A549 (cell line): ENCODE data around the gene COG2.

ENCODE experiments used
- CTCF ChIP-seq: fragments of >200 bp; sonication (Bioruptor Twin); formaldehyde crosslinking; IDR thresholded peaks from 3 replicates; pipeline ENCODE4 v1.5.1; 2016
- HOXB13 ChIP-seq: fragments of 250-450 bp; sonication (Bioruptor Pico); IDR thresholded peaks from 2 replicates; pipeline ENCODE4 v1.5.0; 2020; ENCODE audit warnings: low read depth, mild to moderate bottlenecking, moderate library complexity
- KDM5A ChIP-seq: fragments of 200-600 bp; sonication (generic); IDR thresholded peaks from 2 replicates; pipeline ENCODE4 v1.6.1; 2016; ENCODE audit warnings: antibody characterized with exemption, mild to moderate bottlenecking
- MYC ChIP-seq: IDR thresholded peaks from 2 replicates; pipeline ENCODE4 v1.6.1; 2012; ENCODE audit warnings: mild to moderate bottlenecking, inconsistent platforms, low read length, improper control_type of control experiment, borderline replicate concordance
- POLR2A ChIP-seq: IDR thresholded peaks from 2 replicates; pipeline ENCODE4 v1.6.1; 2012; ENCODE audit warnings: mild to moderate bottlenecking, low read length
- POLR2AphosphoS2 ChIP-seq: conservative IDR thresholded peaks from 2 replicates; pipeline ENCODE4 v1.6.1; 2012; ENCODE audit warnings: low read length, improper control_type of control experiment, inconsistent platforms
- RARB ChIP-seq: fragments of 250-450 bp; sonication (Bioruptor Pico); IDR thresholded peaks from 2 replicates; pipeline ENCODE4 v1.8.0; 2021; ENCODE audit warnings: mild to moderate bottlenecking, moderate library complexity
- REST ChIP-seq: fragments of 200-600 bp; sonication (generic); IDR thresholded peaks from 2 replicates; pipeline ENCODE4 v1.6.1; 2016; ENCODE audit warnings: antibody characterized with exemption, mild to moderate bottlenecking, moderate library complexity

- TF ChIP-seq CTCF (no peak), HOXB13 (CRISPR knock-in tag) (no peak), MYC (no peak), RARB (CRISPR knock-in tag) (no peak), POLR2A (no peak), REST (no peak), POLR2AphosphoS2 (no peak), KDM5A (no peak)
These were observed 23.7 kb upstream of the COG2 start for GRCh38 chr1:230618537-230618936.
